ENCODE measurements around the gene NUP62.

Gene NUP62

GRCh38 chr19:49895566-49896297 lies 33.6 kb downstream of the NUP62 start:
- TF ChIP-seq CTCF (IDR thresholded peaks at IDR 0.05; ENCODE audit: control insufficient read depth, extremely low read depth, insufficient read depth) = no peak
- DNase-seq (ENCODE audit: low read depth) = no peak
- no peak overlapping the region for H3K4me3 ChIP-seq (ENCODE audit: low read depth, low read length)

- no peak for TF ChIP-seq CTCF (IDR thresholded peaks at IDR 0.05; ENCODE audit: control insufficient read depth, extremely low read depth, insufficient read depth)
- no peak for DNase-seq (ENCODE audit: low read depth)
- H3K4me3 ChIP-seq (ENCODE audit: low read depth, low read length) = no peak overlapping the region
Observed at GRCh38 chr19:49894879-49895565, 34.3 kb downstream of the NUP62 start.

GRCh38 chr19:49894011-49894664 lies 35.2 kb downstream of the NUP62 start:
- DNase-seq (ENCODE audit: low read depth) = no peak
- H3K4me3 ChIP-seq (ENCODE audit: low read depth, low read length) = no peak overlapping the region
- TF ChIP-seq CTCF (IDR thresholded peaks at IDR 0.05; ENCODE audit: control insufficient read depth, extremely low read depth, insufficient read depth) = no peak

GRCh38 chr19:49892716-49893115 lies 36.6 kb downstream of the NUP62 start:
- no peak overlapping the region for H3K4me3 ChIP-seq (ENCODE audit: low read depth, low read length)
- DNase-seq (ENCODE audit: low read depth) = no peak
- no peak for TF ChIP-seq CTCF (IDR thresholded peaks at IDR 0.05; ENCODE audit: control insufficient read depth, extremely low read depth, insufficient read depth)

- H3K4me3 ChIP-seq (ENCODE audit: low read depth, low read length) = no peak overlapping the region
- DNase-seq (ENCODE audit: low read depth) = no peak
- TF ChIP-seq CTCF (IDR thresholded peaks at IDR 0.05; ENCODE audit: control insufficient read depth, extremely low read depth, insufficient read depth) = no peak
Observed at GRCh38 chr19:49891393-49891792, 37.9 kb downstream of the NUP62 start.

- DNase-seq (ENCODE audit: low read depth) = no peak
- TF ChIP-seq CTCF (IDR thresholded peaks at IDR 0.05; ENCODE audit: control insufficient read depth, extremely low read depth, insufficient read depth) = no peak
- peak overlapping the region; percentile 31; the same call in 1 of the 2 replicates for H3K4me3 ChIP-seq (ENCODE audit: low read depth, low read length)
Observed at GRCh38 chr19:49890349-49891311, 38.7 kb downstream of the NUP62 start.

Data from LNCaP clone FGC (cell line).